CD14-positive monocyte (primary cell): ENCODE measurements around the gene GMDS. TPM values are rescaled to one million over a fixed set of nuclear protein-coding genes. Genes with fewer than 3 reads are reported as not detected.

Experiments
- DNase-seq, 3 donors: peaks; one replicate each; pipeline ENCODE4 v3.0.0-alpha.2; 2011 to 2022
- H2AFZ ChIP-seq: 2 replicates; pipeline ENCODE4 v1.6.0; 2012; ENCODE audit warnings: mild to moderate bottlenecking, low read depth, low read length, inconsistent platforms; ENCODE audit not compliant: insufficient read depth, poor library complexity, severe bottlenecking
- H3K27ac ChIP-seq, 2 donors: 1 replicate in 1 of 2; 2 replicates in 1 of 2; pipeline ENCODE4 v1.5.1; 2012 to 2013; ENCODE audit warnings: low read length in 2 of 2, control low read depth in 1 of 2, inconsistent platforms in 1 of 2, low read depth in 1 of 2, mild to moderate bottlenecking in 1 of 2
- H3K27me3 ChIP-seq, 2 donors: one replicate each; pipeline versions ENCODE4 v1.6.0 to v1.6.1; 2011 to 2013; ENCODE audit warnings: low read length in 2 of 2; ENCODE audit not compliant: control insufficient read depth in 2 of 2, insufficient read depth in 2 of 2
- H3K36me3 ChIP-seq, 2 donors: replicated peaks in 1 of 2; 1 replicate in 1 of 2; 2 replicates in 1 of 2; pipeline versions ENCODE4 v1.5.1 to v1.6.1; 2012 to 2013; ENCODE audit warnings: low read length in 2 of 2, control low read depth in 1 of 2, inconsistent platforms in 1 of 2, mild to moderate bottlenecking in 1 of 2; ENCODE audit not compliant: insufficient read depth in 2 of 2, control insufficient read depth in 1 of 2
- H3K4me1 ChIP-seq, 2 donors: 1 replicate in 1 of 2; 2 replicates in 1 of 2; pipeline versions ENCODE4 v1.5.1 to v1.6.1; 2012 to 2013; ENCODE audit warnings: low read length in 2 of 2, control low read depth in 1 of 2, inconsistent platforms in 1 of 2, mild to moderate bottlenecking in 1 of 2, moderate library complexity in 1 of 2; ENCODE audit not compliant: insufficient read depth in 2 of 2, control insufficient read depth in 1 of 2
- H3K4me2 ChIP-seq: replicated peaks from 2 replicates; pipeline ENCODE3; 2012; ENCODE audit warnings: low read length, moderate library complexity, mild to moderate bottlenecking; ENCODE audit not compliant: poor library complexity, severe bottlenecking; ENCODE audit errors: extremely low read depth
- H3K4me3 ChIP-seq, 3 experiments: fragments of 200-600 bp in 1 of 3; sonication (generic) in 1 of 3; replicated peaks in 1 of 3; 1 replicate in 2 of 3; 2 replicates in 1 of 3; pipeline ENCODE4 v1.5.1; 2011 to 2013; ENCODE audit warnings: low read length in 3 of 3, mild to moderate bottlenecking in 3 of 3, control low read depth in 2 of 3, low read depth in 2 of 3, inconsistent platforms in 1 of 3, moderate library complexity in 1 of 3
- H3K79me2 ChIP-seq: 2 replicates; pipeline ENCODE4 v1.6.0; 2012; ENCODE audit warnings: mild to moderate bottlenecking, control low read depth, inconsistent platforms, low read length, moderate library complexity; ENCODE audit not compliant: insufficient read depth
- H3K9ac ChIP-seq: 2 replicates; pipeline ENCODE4 v1.6.0; 2017; ENCODE audit warnings: low read length, mild to moderate bottlenecking; ENCODE audit not compliant: insufficient read depth, poor library complexity, severe bottlenecking
- H3K9me3 ChIP-seq, 2 donors: replicated peaks in 1 of 2; 1 replicate in 1 of 2; 2 replicates in 1 of 2; pipeline versions ENCODE4 v1.5.1 to v1.6.1; 2012 to 2013; ENCODE audit warnings: low read length in 2 of 2, control low read depth in 1 of 2; ENCODE audit not compliant: control insufficient read depth in 1 of 2, insufficient read depth in 1 of 2
- H4K20me1 ChIP-seq: 2 replicates; pipeline ENCODE4 v1.6.0; 2012; ENCODE audit warnings: mild to moderate bottlenecking, low read length, control low read depth, moderate library complexity; ENCODE audit not compliant: insufficient read depth
- H3K27ac Mint-ChIP-seq, 7 donors: one replicate each; pipeline ENCODE4 v1.8.0; 2020; ENCODE audit warnings: mild to moderate bottlenecking in 7 of 7, mixed read lengths in 7 of 7, moderate library complexity in 6 of 7, inconsistent platforms in 2 of 7
- H3K27me3 Mint-ChIP-seq, 3 donors: one replicate each; pipeline ENCODE4 v1.8.0; 2021 to 2022; ENCODE audit warnings: low read depth in 3 of 3, mild to moderate bottlenecking in 3 of 3, mixed read lengths in 3 of 3, moderate library complexity in 3 of 3, inconsistent platforms in 1 of 3
- H3K36me3 Mint-ChIP-seq, 2 donors: one replicate each; pipeline ENCODE4 v1.8.0; 2020; ENCODE audit warnings: mixed read lengths in 2 of 2, inconsistent platforms in 1 of 2, mild to moderate bottlenecking in 1 of 2
- H3K4me1 Mint-ChIP-seq: one replicate; pipeline ENCODE4 v1.8.0; 2020; ENCODE audit warnings: mild to moderate bottlenecking, mixed read lengths
- H3K4me3 Mint-ChIP-seq, 2 donors: one replicate each; pipeline ENCODE4 v1.8.0; 2020; ENCODE audit warnings: mild to moderate bottlenecking in 2 of 2, mixed read lengths in 2 of 2, moderate library complexity in 1 of 2
- H3K9me3 Mint-ChIP-seq, 7 donors: one replicate each; pipeline ENCODE4 v1.8.0; 2020 to 2022; ENCODE audit warnings: mixed read lengths in 7 of 7, mild to moderate bottlenecking in 6 of 7, moderate library complexity in 6 of 7, inconsistent platforms in 2 of 7
- CTCF ChIP-seq: fragments of 200-600 bp; IDR thresholded peaks from one replicate; pipeline ENCODE4 v1.8.0; 2022; ENCODE audit warnings: antibody characterized with exemption, mild to moderate bottlenecking
- WGBS: methylation state at CpG from one replicate; pipeline ENCODE4 v1.1.5; 2013; ENCODE audit warnings: missing lambda C conversion rate; ENCODE audit not compliant: insufficient coverage; 5-methylcytosine and 5-hydroxymethylcytosine counted together
- intact Hi-C, 2 donors: fragments of 100-400 bp; cut with micrococcal nuclease; formaldehyde crosslinking; loops; one replicate each; pipeline versions ENCODE4 v1.15.0 to v1.15.1; 2023
- polyA plus RNA-seq, 3 donors: library from polyadenylated mRNA; depleted of rRNA in 1 of 3; unstranded in 2 of 3; stranded (reverse) in 1 of 3; fragments of 300-500 nt in 2 of 3; fragments of >200 nt in 1 of 3; fragmentation: Illumina TruSeq in 2 of 3; gene quantifications; 1 replicate in 2 of 3; 2 replicates in 1 of 3; pipeline ENCODE4 v1.2.3, GENCODE V29; 2012 to 2021

Gene GMDS
- polyA plus RNA-seq, 3 donors, result 10.5 to 19.9 (median 17.6) TPM

- Histone ChIP-seq H3K4me1 (no peaks in the 10 kb centered on the region), H2AFZ (no peak overlapping the region), H3K9ac (no peak overlapping the region), H3K4me3 (no peak overlapping the region), H3K27me3 (no peaks in the 10 kb centered on the region), H4K20me1 (no peaks in the 10 kb centered on the region), H3K4me2 (no peak overlapping the region), H3K27ac (no peak overlapping the region), H3K9me3 (no peaks in the 10 kb centered on the region), H3K79me2 (no peaks in the 10 kb centered on the region), H3K36me3 (peaks cover 25 to 60% of the 10 kb centered on the region in 2 donors)
- Mint-ChIP-seq H3K4me3 (no peak overlapping the region), H3K27me3 (no peaks in the 10 kb centered on the region), H3K27ac (peak overlapping the region in 1 of 7 donors; percentile 18), H3K4me1 (no peaks in the 10 kb centered on the region), H3K9me3 (peaks cover 2 to 12% (median 8%) of the 10 kb centered on the region in 7 donors), H3K36me3 (peaks cover 61 to 74% of the 10 kb centered on the region in 2 donors)
- 94% methylated on average over 3 of the region's 3 CpGs for WGBS
- DNase-seq, result no peak
- TF ChIP-seq CTCF, result no peak
- intact Hi-C loops, result no loop called here
Observed at GRCh38 chr6:2272696-2273095, 27.3 kb upstream of the GMDS start.

- Histone ChIP-seq H3K9ac (no peak overlapping the region), H3K4me2 (no peak overlapping the region), H3K4me1 (no peaks in the 10 kb centered on the region), H3K27ac (no peak overlapping the region), H3K4me3 (no peak overlapping the region), H3K9me3 (no peaks in the 10 kb centered on the region), H3K36me3 (peaks cover 25 to 82% of the 10 kb centered on the region in 2 donors), H3K27me3 (no peaks in the 10 kb centered on the region), H4K20me1 (no peaks in the 10 kb centered on the region), H3K79me2 (no peaks in the 10 kb centered on the region), H2AFZ (no peak overlapping the region)
- no peak for TF ChIP-seq CTCF
- no peak overlapping the region for H3K27ac Mint-ChIP-seq
- no peaks in the 10 kb centered on the region for H3K4me1 Mint-ChIP-seq
- DNase-seq, result no peak
- H3K4me3 Mint-ChIP-seq, result no peak overlapping the region
- H3K36me3 Mint-ChIP-seq, result peaks cover 67 to 79% of the 10 kb centered on the region in 2 donors
- no peaks in the 10 kb centered on the region for H3K27me3 Mint-ChIP-seq
- WGBS, result 100% methylated on average over 2 of the region's 3 CpGs
- peaks cover 0 to 11% (median 6%) of the 10 kb centered on the region in 7 donors for H3K9me3 Mint-ChIP-seq
- intact Hi-C loops, result no loop called here
Observed at GRCh38 chr6:2270054-2270453, 24.6 kb upstream of the GMDS start.
